Measurements from ENCODE around the gene CLMN. TPM values are rescaled to one million over a fixed set of nuclear protein-coding genes. Genes with fewer than 3 reads are reported as not detected.

The CLMN gene
- total and polyA plus RNA-seq, 2 of the 13 experiments (the other 11 are each of a cell fraction or from before 2014, with no cell fraction given), result 15.1 to 16.7 TPM

- TF ChIP-seq ASH2L (IDR thresholded peaks at IDR 0.05; ENCODE audit: insufficient read length, low read depth, low read length), result no peak
- no peak for TF ChIP-seq PRDM4 (CRISPR knock-in tag; IDR thresholded peaks at IDR 0.05; ENCODE audit: borderline replicate concordance)
- no peak for TF ChIP-seq ZNF543 (CRISPR knock-in tag; IDR thresholded peaks at IDR 0.05)
- TF ChIP-seq ZNF260 (CRISPR knock-in tag; IDR thresholded peaks at IDR 0.05; ENCODE audit: borderline replicate concordance, low read depth), result no peak
- no peak for TF ChIP-seq ZNF557 (CRISPR knock-in tag; IDR thresholded peaks at IDR 0.05)
Measured at GRCh38 chr14:95248432-95248831, 71.3 kb downstream of the CLMN start (continued).

GRCh38 chr14:95246870-95247269 lies 72.8 kb downstream of the CLMN start:
- Histone ChIP-seq H3K27me3 (ENCODE audit: control insufficient read depth in 1 of 2, insufficient read depth in 2 of 2, low read length in 2 of 2) (no peaks in the 10 kb centered on the region), H3K79me2 (ENCODE audit: insufficient read depth, low read length) (no peaks in the 10 kb centered on the region), H2AFZ (ENCODE audit: low read length) (no peak overlapping the region), H3K27ac (ENCODE audit: extremely low read length, insufficient read depth, low read length) (no peak overlapping the region), H3K4me2 (ENCODE audit: low read depth, low read length) (no peak overlapping the region), H3K36me3 (replicated peaks in 1 of 2; ENCODE audit: control insufficient read depth in 1 of 2, insufficient read depth in 2 of 2, low read length in 2 of 2) (no peaks in the 10 kb centered on the region), H3K4me1 (ENCODE audit: insufficient read depth, low read length) (peaks cover 23% of the 10 kb centered on the region), H3K9me3 (ENCODE audit: low read length) (no peaks in the 10 kb centered on the region), H3K9ac (ENCODE audit: insufficient read depth, low read depth, low read length) (no peak overlapping the region), H3K4me3 (replicated peaks in 1 of 3; ENCODE audit: insufficient read depth in 1 of 3, low read depth in 2 of 3, low read length in 3 of 3) (no peak overlapping the region), H4K20me1 (ENCODE audit: insufficient read depth, low read length) (no peaks in the 10 kb centered on the region)
- DNase-seq (ENCODE audit: low spot score) (no peak), ATAC-seq (no peak), FAIRE-seq (no peak)
- in situ Hi-C loops (cut with HindIII; ENCODE audit: extremely low pct_ligation_motif_present, low pct_unique_long_range_greater_than_20kb), result no loop called here
- ChIA-PET POLR2A (no interaction called here), CTCF (ENCODE audit: low intra/inter-chr PET ratio, low total read pairs) (no interaction called here)
- intact Hi-C loops (cut with micrococcal nuclease; ENCODE audit: unreplicated experiment), result no loop called here
- no TSS peak for BruUV-seq (replicated peaks)
- TF ChIP-seq SKI (IDR thresholded peaks at IDR 0.05; ENCODE audit: partially characterized antibody), result no peak
- no peak for TF ChIP-seq ZNF704 (CRISPR knock-in tag; IDR thresholded peaks at IDR 0.05; ENCODE audit: borderline replicate concordance)
- TF ChIP-seq ZNF644 (CRISPR knock-in tag; IDR thresholded peaks at IDR 0.05; ENCODE audit: low read depth), result no peak
- TF ChIP-seq ZSCAN12 (CRISPR knock-in tag; IDR thresholded peaks at IDR 0.05), result no peak
- no peak for TF ChIP-seq SOX6 (IDR thresholded peaks at IDR 0.05)
- TF ChIP-seq SOX6 (CRISPR knock-in tag; IDR thresholded peaks at IDR 0.05), result no peak
- no peak for TF ChIP-seq ZNF547 (CRISPR knock-in tag; IDR thresholded peaks at IDR 0.05)
- no peak for TF ChIP-seq ZNF567 (CRISPR knock-in tag; IDR thresholded peaks at IDR 0.05; ENCODE audit: borderline replicate concordance)
- TF ChIP-seq ZNF441 (CRISPR knock-in tag; IDR thresholded peaks at IDR 0.05; ENCODE audit: borderline replicate concordance), result no peak
- no peak for TF ChIP-seq NR0B2 (CRISPR knock-in tag; IDR thresholded peaks at IDR 0.05)
- TF ChIP-seq CENPBD1 (CRISPR knock-in tag; IDR thresholded peaks at IDR 0.05; ENCODE audit: borderline replicate concordance, low read depth), result no peak
- TF ChIP-seq ARID2 (CRISPR knock-in tag; IDR thresholded peaks at IDR 0.05; ENCODE audit: borderline replicate concordance), result no peak

Measured in HepG2 (cell line).